GM12864 (cell line): Measurements from ENCODE around the gene TRAK1.

Source experiments
- DNase-seq: peaks from one replicate; pipeline ENCODE4 v3.0.0-alpha.2; 2011; ENCODE audit warnings: low read depth
- H3K4me3 ChIP-seq: 2 replicates; pipeline ENCODE4 v1.5.1; 2011; ENCODE audit warnings: mild to moderate bottlenecking, low read depth, low read length, control low read depth
- TF ChIP-seq, protein P1 (sequence below): IDR thresholded peaks from 2 replicates; pipeline ENCODE4 v1.5.1; 2011; ENCODE audit warnings: low read depth, mild to moderate bottlenecking, moderate library complexity, low read length, control low read depth, inconsistent platforms; ENCODE audit errors: missing control alignments

The TRAK1 gene

DNA sequence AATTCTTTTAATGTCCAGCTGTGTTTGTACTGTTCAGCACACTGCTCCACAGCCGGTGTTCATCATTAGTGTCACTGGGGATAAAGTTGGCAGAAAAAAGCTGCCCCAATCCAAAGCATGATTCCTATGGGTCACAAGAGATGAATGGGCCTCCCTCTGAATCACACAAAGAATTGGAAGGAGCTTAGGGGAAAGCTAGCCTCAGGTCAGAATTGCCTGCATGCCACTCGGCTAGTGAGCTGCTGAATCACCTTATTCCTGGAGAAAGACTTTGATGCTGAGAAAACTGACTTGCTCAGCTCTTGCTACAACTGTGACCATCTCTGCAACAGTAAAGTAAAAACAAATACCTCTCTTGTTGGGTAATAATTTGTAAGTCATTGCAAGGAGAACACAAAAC, 171.4 kb downstream of the TRAK1 start:
- TF ChIP-seq, protein P1, sequence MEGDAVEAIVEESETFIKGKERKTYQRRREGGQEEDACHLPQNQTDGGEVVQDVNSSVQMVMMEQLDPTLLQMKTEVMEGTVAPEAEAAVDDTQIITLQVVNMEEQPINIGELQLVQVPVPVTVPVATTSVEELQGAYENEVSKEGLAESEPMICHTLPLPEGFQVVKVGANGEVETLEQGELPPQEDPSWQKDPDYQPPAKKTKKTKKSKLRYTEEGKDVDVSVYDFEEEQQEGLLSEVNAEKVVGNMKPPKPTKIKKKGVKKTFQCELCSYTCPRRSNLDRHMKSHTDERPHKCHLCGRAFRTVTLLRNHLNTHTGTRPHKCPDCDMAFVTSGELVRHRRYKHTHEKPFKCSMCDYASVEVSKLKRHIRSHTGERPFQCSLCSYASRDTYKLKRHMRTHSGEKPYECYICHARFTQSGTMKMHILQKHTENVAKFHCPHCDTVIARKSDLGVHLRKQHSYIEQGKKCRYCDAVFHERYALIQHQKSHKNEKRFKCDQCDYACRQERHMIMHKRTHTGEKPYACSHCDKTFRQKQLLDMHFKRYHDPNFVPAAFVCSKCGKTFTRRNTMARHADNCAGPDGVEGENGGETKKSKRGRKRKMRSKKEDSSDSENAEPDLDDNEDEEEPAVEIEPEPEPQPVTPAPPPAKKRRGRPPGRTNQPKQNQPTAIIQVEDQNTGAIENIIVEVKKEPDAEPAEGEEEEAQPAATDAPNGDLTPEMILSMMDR: no peak
- DNase-seq: no peak

DNA sequence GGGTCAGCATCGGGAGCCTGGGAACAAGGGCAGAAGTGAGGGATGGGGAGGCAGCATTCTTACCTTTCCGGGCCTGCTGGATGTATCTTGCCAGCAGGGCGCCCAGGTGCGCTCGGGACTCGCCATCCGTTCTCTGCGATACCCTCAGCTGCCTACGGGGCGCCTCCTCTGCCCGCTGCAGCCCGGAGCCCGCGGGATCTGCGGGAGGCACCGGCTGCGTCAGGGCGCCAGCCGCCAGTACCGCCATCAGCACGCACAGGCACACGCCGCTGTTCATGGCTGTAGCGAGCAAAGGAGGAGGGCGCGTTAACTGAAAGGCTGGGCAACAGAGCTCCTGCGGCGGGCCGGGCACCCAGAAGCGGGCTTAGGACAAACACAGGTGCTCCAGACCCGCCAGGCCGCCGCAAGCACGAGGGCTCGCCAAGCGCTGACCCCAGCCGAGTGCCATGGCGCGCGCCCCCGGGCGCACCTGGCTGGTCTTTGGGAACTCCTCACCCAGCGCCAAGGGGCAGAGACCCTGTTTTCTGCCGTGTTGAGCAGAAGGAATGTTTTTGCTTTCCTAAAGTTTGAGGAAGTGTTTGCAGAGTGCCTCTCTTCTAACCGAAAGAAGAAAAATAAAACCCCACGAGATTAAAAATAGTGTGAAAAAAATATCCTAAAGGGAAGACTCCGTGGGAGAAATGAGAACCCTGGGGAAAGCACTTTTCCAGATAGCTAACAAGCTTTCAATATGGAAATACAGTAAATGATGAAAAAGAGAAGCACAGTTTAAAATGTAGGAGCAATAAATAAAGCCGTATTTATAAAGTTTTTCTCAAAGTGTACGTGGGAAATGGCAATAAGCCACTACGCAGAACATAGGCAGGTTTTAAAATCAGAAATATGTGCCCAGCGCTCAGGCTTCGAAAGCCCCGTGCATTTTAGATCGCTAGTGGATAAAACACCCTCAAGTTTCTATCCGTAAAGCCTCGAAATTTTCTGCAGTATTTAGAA, 172.5 kb downstream of the TRAK1 start:
- TF ChIP-seq, protein P1: no peak
- no peak overlapping the region for H3K4me3 ChIP-seq
- DNase-seq: no peak

More for the DNA sequence above, 171.4 kb downstream of the TRAK1 start:
- no peak overlapping the region for H3K4me3 ChIP-seq

DNA sequence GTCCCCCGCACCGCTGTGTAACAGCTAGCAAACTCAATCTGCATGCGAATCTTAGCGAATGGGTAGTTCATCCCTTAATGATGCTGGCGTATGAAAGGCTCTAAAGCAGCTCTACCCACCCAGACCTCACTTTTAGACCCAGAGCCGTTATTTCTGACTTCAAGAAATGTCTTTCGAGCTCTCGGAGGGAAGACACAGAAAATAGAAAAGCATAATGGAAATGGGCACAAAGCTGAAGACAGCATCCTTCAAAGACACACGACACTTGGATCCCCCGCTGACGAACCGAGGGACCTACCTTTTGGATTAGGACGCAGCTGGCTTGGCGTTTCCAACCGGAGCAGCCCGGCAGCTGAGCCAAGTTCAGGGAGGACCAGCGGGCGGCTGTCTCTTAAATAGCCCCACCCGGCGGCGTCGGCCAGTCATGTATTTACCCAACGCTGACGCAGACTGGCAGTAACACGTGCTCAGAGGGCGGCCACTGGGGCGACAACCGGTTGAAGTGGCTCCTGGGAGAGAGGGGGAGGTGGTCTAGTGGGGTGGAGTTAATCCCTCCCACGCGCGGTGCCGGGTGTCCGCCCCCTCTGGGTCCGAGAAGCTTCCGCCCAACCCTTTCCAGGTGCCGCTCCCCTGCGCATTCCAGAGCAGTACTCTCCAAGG, 173.4 kb downstream of the TRAK1 start:
- H3K4me3 ChIP-seq: no peak overlapping the region
- no peak for DNase-seq
- TF ChIP-seq, protein P1: no peak

DNA sequence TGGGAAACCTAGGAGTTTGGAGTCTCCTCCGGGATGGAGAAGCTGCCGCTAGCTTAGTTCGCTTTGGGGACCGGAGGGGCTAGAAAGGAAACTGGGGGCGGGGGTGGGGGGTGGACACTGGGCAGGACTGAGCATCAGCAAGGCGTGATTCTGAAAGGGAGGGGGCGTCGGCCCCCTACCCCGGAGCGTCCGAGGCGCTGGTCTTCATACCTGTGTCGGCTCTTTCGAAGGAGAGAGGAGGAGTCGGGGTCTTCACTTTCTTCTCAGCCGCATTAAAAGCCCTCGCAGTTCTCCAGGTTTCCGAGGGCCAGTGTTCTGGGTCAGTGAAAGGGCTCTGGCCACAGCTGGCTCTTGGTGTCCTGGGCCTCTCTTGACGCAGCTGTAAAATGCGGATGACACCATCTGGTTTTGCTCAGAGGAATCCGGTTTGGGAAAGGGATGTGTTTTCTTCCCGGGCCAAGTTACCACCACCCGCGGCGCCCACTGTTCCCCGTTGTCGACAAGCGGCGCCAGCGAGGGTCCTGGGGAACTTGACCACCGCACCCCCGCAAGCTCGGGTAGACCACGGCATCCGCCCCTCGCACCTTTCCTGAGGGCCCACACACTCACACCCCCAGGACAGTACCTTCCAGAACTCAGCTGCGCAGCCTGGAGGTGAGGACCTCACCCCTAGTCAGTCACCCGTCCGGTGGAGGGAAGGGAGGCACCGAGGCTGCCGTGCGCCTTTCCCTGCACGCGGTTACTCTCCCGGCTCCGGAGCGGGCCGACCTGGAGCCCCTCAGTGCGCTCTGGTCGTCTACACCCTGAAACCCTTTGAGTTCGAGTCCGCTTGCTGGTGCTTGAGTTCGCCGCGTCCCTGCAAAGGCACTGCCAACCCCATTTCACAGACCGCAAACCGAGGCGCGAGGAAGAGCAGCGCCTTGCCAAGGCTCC, 174.2 kb downstream of the TRAK1 start:
- TF ChIP-seq, protein P1: no peak
- H3K4me3 ChIP-seq: no peak overlapping the region
- DNase-seq: no peak

DNA sequence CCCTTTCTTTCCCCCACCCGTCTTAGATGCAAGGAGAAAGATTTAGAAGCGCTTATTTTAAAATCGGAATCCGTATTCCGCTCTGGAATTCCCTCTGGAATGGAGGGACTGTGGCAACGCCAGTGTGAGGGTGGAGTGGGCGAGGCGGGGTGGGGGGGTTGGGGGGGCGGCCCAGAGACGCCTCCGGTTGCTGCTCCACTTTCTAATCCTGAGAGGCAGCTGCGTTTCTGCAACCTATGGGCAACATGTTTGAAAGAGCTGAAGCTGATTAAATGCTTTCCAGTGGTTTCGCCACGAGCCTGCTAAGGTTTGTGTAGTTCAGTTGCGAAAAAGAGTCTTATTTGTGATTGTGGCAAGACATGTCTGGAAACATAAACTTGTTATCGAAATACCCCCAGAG, 174.9 kb downstream of the TRAK1 start, which contains the start of gene CCK:
TSS of gene CCK (minus strand) at position 101 of the 400 bp plus-strand sequence. CDS start 2,555 bp downstream, outside the sequence.
- no peak for DNase-seq
- TF ChIP-seq, protein P1: no peak
- H3K4me3 ChIP-seq: no peak within 1 kb of the TSS

DNA sequence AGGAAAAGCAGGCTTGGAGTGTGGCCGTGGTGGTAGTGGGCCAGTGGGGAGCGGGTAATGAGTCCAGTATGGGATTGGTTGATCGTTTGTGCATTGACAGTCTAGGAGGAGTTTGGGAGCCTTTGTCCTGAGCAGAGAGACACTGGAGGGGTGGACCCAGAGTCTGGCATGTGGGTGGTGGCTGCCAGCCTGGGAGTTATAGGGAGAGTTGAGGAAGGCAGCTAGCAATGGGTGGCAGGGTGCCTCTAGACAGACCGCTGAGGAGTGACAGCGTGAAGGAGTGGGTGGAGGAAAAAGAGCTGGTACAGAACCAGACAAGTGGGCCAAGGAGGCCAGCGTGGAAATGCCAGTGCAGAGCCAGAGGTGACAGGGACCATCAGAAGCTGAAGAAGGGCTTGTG, 176.7 kb downstream of the TRAK1 start:
- TF ChIP-seq, protein P1: no peak
- no peak for DNase-seq
- H3K4me3 ChIP-seq: no peak overlapping the region
